GM18868 (cell line): ENCODE measurements around the gene ZNF575.
"Not testable (repeated sequence)": the region's sequence is repeated elsewhere in the genome, so short reads cannot be mapped to it uniquely, and the experiment has no call there.

ENCODE experiments used
- ATAC-seq: cut with Tn5 transposase; IDR thresholded peaks from one replicate; pipeline ENCODE4 v1.9.1; 2021; ENCODE audit warnings: mild to moderate bottlenecking, moderate library complexity; ENCODE audit not compliant: unreplicated experiment

ZNF575 gene

GRCh38 chr19:43541920-43542650 is 9.1 kb downstream of the ZNF575 start:
- no peak for ATAC-seq

- ATAC-seq = no peak
Measured at GRCh38 chr19:43544077-43544476, 11.1 kb downstream of the ZNF575 start.

GRCh38 chr19:43545276-43545675 is 12.3 kb downstream of the ZNF575 start:
- no peak for ATAC-seq

- no peak for ATAC-seq
Measured at GRCh38 chr19:43545981-43546380, 13.0 kb downstream of the ZNF575 start.

- ATAC-seq = no peak
Measured at GRCh38 chr19:43546581-43546980, 13.6 kb downstream of the ZNF575 start.

GRCh38 chr19:43547926-43548325 is 14.9 kb downstream of the ZNF575 start:
- ATAC-seq = not testable (repeated sequence)

- no peak for ATAC-seq
Measured at GRCh38 chr19:43548706-43549105, 15.7 kb downstream of the ZNF575 start.

GRCh38 chr19:43551399-43552197 is 18.6 kb downstream of the ZNF575 start:
- no peak for ATAC-seq

GRCh38 chr19:43552198-43552450 is 19.1 kb downstream of the ZNF575 start:
- no peak for ATAC-seq

GRCh38 chr19:43552616-43553015 is 19.6 kb downstream of the ZNF575 start:
- no peak for ATAC-seq

GRCh38 chr19:43553656-43554055 is 20.7 kb downstream of the ZNF575 start:
- ATAC-seq = no peak

GRCh38 chr19:43554317-43554895 is 21.4 kb downstream of the ZNF575 start:
- no peak for ATAC-seq

- no peak for ATAC-seq
Measured at GRCh38 chr19:43555185-43555770, 22.3 kb downstream of the ZNF575 start.

- ATAC-seq = no peak
Measured at GRCh38 chr19:43560687-43561086, 27.7 kb downstream of the ZNF575 start.

GRCh38 chr19:43561139-43561970 is 28.4 kb downstream of the ZNF575 start:
- no peak for ATAC-seq

GRCh38 chr19:43562226-43562697 is 29.3 kb downstream of the ZNF575 start:
- ATAC-seq = no peak

- peak; percentile 84 for ATAC-seq
Measured at GRCh38 chr19:43562698-43563241, 29.8 kb downstream of the ZNF575 start.

GRCh38 chr19:43563816-43564457 is 30.9 kb downstream of the ZNF575 start:
- no peak for ATAC-seq

- ATAC-seq = no peak
Measured at GRCh38 chr19:43564800-43565199, 31.8 kb downstream of the ZNF575 start.

- no peak for ATAC-seq
Measured at GRCh38 chr19:43569657-43570056, 36.7 kb downstream of the ZNF575 start.
